Mononuclear cell (primary cell): ENCODE results near the gene TH. TPM values are rescaled to one million over a fixed set of nuclear protein-coding genes. Genes with fewer than 3 reads are reported as not detected.
"Not testable (repeated sequence)": the region's sequence is repeated elsewhere in the genome, so short reads cannot be mapped to it uniquely, and the experiment has no call there.

Experiments used
- H3K27me3 ChIP-seq: 2 replicates; pipeline ENCODE4 v1.6.0; 2011; ENCODE audit warnings: low read length, control low read depth; ENCODE audit not compliant: insufficient read depth
- H3K4me1 ChIP-seq: 2 replicates; pipeline ENCODE4 v1.5.1; 2011; ENCODE audit warnings: mild to moderate bottlenecking, low read length, control low read depth; ENCODE audit not compliant: insufficient read depth
- H3K4me3 ChIP-seq: 2 replicates; pipeline ENCODE4 v1.5.1; 2011; ENCODE audit warnings: mild to moderate bottlenecking, low read length, moderate library complexity
- H3K9me3 ChIP-seq: 2 replicates; pipeline ENCODE4 v1.5.1; 2011; ENCODE audit warnings: low read depth, mild to moderate bottlenecking, control low read depth, low read length
- total RNA-seq: library from RNA; depleted of rRNA; stranded (reverse); fragments of >200 nt; gene quantifications from one replicate; pipeline ENCODE4 v1.2.3, GENCODE V29; 2012

The TH gene
- total RNA-seq, 1 donor = not detected

DNA sequence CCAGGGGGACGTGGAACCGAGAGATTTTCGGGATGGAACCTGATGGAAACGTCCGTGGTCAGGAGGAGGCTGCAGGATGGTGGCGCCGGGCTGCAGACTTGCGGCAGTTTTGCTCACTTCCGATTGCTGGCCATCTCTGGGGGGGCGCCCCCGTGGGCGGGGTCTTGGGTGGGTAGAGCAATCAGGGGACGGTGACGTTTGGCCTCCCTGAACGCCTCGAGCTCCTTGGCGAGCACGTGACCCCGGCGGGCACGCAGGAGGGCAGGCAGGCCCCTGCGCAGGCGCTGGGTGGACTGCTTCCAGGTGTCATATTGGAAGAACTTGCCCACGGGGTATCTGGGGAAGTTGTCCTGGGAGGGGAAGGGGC lies 38.8 kb downstream of the TH start:
- H3K4me1 ChIP-seq = peaks cover 4% of the 10 kb centered on the region
- H3K4me3 ChIP-seq = no peak overlapping the region
- H3K27me3 ChIP-seq = peaks cover 12% of the 10 kb centered on the region
- no peaks in the 10 kb centered on the region for H3K9me3 ChIP-seq

DNA sequence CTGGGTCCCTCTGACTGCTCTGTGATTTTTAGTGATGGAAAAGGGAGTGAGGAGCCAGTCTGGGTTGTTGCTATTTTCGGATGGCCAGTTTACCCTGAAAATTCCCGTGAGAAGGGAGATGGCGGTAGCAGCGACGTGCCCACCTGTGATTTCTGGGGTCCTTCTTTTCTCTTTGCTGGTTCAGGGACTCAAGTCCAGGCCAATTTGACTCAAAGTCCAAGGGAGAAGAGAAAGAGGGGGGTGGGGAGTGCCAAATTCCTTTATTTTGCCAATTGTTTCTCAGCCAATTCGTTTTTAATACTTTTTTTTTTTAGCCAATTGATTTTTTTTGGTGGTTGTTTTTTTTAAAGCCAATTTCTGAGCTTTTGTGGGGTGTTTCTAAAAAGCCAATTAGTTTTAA lies 39.4 kb downstream of the TH start:
- Histone ChIP-seq H3K4me1 (no peaks in the 10 kb centered on the region), H3K4me3 (no peak overlapping the region), H3K27me3 (peaks cover 10% of the 10 kb centered on the region), H3K9me3 (no peaks in the 10 kb centered on the region)

GRCh38 chr11:2131371-2132236 lies 40.0 kb downstream of the TH start:
- Histone ChIP-seq H3K4me1 (no peaks in the 10 kb centered on the region), H3K9me3 (no peaks in the 10 kb centered on the region), H3K27me3 (peaks cover 7% of the 10 kb centered on the region), H3K4me3 (no peak overlapping the region)

GRCh38 chr11:2130881-2131352 lies 40.7 kb downstream of the TH start:
- no peaks in the 10 kb centered on the region for H3K4me1 ChIP-seq
- H3K4me3 ChIP-seq = no peak overlapping the region
- peaks cover 3% of the 10 kb centered on the region for H3K27me3 ChIP-seq
- H3K9me3 ChIP-seq = no peaks in the 10 kb centered on the region

GRCh38 chr11:2129699-2130366 lies 41.8 kb downstream of the TH start:
- H3K4me1 ChIP-seq = no peaks in the 10 kb centered on the region
- H3K9me3 ChIP-seq = no peaks in the 10 kb centered on the region
- no peaks in the 10 kb centered on the region for H3K27me3 ChIP-seq
- H3K4me3 ChIP-seq = no peak overlapping the region

- H3K27me3 ChIP-seq = no peaks in the 10 kb centered on the region
- no peak overlapping the region for H3K4me3 ChIP-seq
- H3K9me3 ChIP-seq = no peaks in the 10 kb centered on the region
- no peaks in the 10 kb centered on the region for H3K4me1 ChIP-seq
Measured at GRCh38 chr11:2129308-2129698, 42.3 kb downstream of the TH start.

- Histone ChIP-seq H3K27me3 (no peaks in the 10 kb centered on the region), H3K4me1 (no peaks in the 10 kb centered on the region), H3K4me3 (no peak overlapping the region), H3K9me3 (no peaks in the 10 kb centered on the region)
Measured at GRCh38 chr11:2128511-2129307, 42.9 kb downstream of the TH start.

GRCh38 chr11:2128130-2128510 lies 43.5 kb downstream of the TH start:
- Histone ChIP-seq H3K4me3 (no peak overlapping the region), H3K27me3 (no peaks in the 10 kb centered on the region), H3K4me1 (no peaks in the 10 kb centered on the region), H3K9me3 (no peaks in the 10 kb centered on the region)

GRCh38 chr11:2127482-2128129 lies 44.0 kb downstream of the TH start:
- no peaks in the 10 kb centered on the region for H3K9me3 ChIP-seq
- no peak overlapping the region for H3K4me3 ChIP-seq
- H3K27me3 ChIP-seq = no peaks in the 10 kb centered on the region
- no peaks in the 10 kb centered on the region for H3K4me1 ChIP-seq

DNA sequence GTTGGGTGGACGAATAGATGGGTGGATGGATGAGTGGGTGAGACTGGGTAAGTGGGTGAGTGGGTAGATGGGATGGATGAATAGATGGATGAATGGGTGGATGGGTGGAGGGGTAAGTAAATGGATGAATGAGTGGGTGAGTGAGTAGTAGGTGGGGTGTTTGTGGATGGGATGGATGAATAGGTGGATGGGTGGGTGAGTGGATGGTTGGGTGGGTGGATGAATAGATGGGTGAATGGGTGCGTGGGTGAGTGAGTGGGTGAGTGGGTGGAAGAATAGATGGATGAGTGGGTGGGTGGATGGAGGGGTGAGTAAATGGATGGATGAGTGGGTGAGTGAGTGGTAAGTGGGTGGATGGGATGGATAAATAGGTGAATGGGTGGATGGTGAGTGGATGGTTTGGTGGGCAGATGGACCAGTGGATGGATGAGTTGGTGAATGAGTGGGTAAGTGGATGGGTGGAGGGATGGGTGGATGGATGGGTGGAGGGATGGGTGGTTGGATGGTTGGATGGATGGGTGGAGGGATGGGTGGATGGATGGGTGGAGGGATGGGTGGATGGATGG lies 45.0 kb downstream of the TH start:
- Histone ChIP-seq H3K27me3 (no peaks in the 10 kb centered on the region), H3K9me3 (no peaks in the 10 kb centered on the region), H3K4me1 (no peaks in the 10 kb centered on the region), H3K4me3 (no peak overlapping the region)

GRCh38 chr11:2124736-2125484 lies 46.7 kb downstream of the TH start:
- not testable (repeated sequence) for H3K9me3 ChIP-seq, H3K4me1 ChIP-seq, H3K27me3 ChIP-seq, H3K4me3 ChIP-seq

DNA sequence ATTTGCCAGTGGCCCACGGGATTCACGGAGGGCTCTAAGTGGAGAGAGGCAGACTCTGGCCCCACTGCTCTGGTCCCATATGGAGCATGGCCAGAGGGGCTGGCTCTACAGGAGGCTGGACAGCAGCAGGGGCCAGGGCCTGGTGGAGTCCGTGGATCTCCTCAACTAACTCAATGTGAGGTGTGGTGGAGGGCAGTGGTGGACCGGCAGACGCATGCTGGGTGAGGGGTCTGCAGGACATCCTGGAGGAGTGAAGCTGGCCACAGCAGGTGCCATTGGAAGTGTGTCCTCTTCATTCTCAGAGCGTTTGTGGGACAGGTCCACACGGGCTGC lies 48.0 kb downstream of the TH start:
- no peaks in the 10 kb centered on the region for H3K4me1 ChIP-seq
- H3K4me3 ChIP-seq = no peak overlapping the region
- H3K27me3 ChIP-seq = no peaks in the 10 kb centered on the region
- H3K9me3 ChIP-seq = no peaks in the 10 kb centered on the region

DNA sequence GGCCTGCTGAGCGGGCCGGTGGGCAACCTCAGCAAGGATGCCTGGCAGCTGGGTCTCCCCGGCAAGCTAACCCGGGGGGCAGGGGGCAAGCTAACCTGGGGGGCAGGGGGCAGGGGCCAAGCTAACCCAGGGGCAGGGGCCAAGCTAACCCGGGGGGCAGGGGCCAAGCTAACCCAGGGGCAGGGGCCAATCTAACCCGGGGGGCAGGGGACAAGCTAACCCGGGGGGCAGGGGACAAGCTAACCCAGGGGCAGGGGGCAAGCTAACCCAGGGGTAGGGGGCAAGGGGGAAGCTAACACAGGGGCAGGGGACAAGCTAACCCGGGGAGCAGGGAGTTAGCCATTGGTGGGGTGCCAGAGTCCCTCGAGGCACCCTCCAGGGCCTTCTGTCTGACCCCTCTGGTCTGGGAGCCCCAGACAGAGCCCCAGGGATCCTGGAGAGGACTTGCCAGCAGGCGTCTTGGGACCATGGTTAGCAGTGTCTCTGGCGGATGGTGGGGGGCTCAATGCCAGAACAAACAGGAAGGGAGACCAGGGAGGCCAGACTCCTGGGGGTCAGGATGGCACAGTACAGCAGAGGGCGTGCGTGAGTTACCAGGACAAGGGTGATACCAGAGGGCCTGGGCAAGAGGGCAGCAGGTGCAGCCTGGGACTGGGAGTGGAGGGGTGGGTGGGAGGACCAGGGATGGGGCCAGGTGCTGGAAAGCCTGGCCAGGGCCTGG lies 48.5 kb downstream of the TH start:
- Histone ChIP-seq H3K9me3 (no peaks in the 10 kb centered on the region), H3K4me3 (no peak overlapping the region), H3K27me3 (no peaks in the 10 kb centered on the region), H3K4me1 (no peaks in the 10 kb centered on the region)
